Measurements from ENCODE around the gene ZNF441.

DNA sequence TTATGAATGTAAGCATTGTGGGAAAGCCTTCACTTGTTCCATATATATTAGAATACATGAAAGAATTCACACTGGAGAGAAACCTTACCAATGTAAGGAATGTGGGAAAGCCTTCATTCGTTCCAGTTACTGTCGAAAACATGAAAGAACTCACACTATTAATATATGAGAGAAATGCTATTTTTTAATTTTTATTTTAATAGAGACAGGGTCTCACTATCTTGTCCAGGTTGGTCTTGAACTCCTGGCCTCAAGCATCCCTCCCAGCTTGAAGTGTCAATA, 40.2 kb downstream of the ZNF441 start:
- TF ChIP-seq, protein P1, sequence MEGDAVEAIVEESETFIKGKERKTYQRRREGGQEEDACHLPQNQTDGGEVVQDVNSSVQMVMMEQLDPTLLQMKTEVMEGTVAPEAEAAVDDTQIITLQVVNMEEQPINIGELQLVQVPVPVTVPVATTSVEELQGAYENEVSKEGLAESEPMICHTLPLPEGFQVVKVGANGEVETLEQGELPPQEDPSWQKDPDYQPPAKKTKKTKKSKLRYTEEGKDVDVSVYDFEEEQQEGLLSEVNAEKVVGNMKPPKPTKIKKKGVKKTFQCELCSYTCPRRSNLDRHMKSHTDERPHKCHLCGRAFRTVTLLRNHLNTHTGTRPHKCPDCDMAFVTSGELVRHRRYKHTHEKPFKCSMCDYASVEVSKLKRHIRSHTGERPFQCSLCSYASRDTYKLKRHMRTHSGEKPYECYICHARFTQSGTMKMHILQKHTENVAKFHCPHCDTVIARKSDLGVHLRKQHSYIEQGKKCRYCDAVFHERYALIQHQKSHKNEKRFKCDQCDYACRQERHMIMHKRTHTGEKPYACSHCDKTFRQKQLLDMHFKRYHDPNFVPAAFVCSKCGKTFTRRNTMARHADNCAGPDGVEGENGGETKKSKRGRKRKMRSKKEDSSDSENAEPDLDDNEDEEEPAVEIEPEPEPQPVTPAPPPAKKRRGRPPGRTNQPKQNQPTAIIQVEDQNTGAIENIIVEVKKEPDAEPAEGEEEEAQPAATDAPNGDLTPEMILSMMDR (IDR thresholded peaks at IDR 0.05; ENCODE audit: insufficient read depth, low read depth, low read length): no peak
- no peak for TF ChIP-seq EZH2 (IDR thresholded peaks at IDR 0.05; ENCODE audit: insufficient read depth, low read length)

Measured in astrocyte (in vitro differentiated cells and primary cell).